ENCODE measurements around the gene TLE4. TPM values are rescaled to one million over a fixed set of nuclear protein-coding genes. Genes with fewer than 3 reads are reported as not detected.

The TLE4 gene
- total and polyA plus RNA-seq, 10 of the 15 experiments (the other 5 are each of a cell fraction or from before 2014, with no cell fraction given): 5.3 to 53.3 (median 23.3) TPM

GRCh38 chr9:79672236-79672635 lies 100.5 kb downstream of the TLE4 start:
- WGBS (ENCODE audit: insufficient coverage, insufficient replicate concordance, low lambda C conversion rate, missing lambda C conversion rate): 52% methylated on average over 3 of the region's 3 CpGs
- Histone ChIP-seq H3K79me2 (ENCODE audit: control insufficient read depth, insufficient read depth, low read length) (no peaks in the 10 kb centered on the region), H3K4me3 (no peak overlapping the region), H3K4me1 (ENCODE audit: control insufficient read depth, insufficient read depth, low read length) (peaks cover 11% of the 10 kb centered on the region), H2AFZ (ENCODE audit: control insufficient read depth, low read depth, low read length) (no peak overlapping the region), H3K27ac (ENCODE audit: control insufficient read depth, insufficient read depth) (no peak overlapping the region), H3K27me3 (replicated peaks in 1 of 2; ENCODE audit: control insufficient read depth in 2 of 2, insufficient read depth in 2 of 2, low read length in 1 of 2) (no peaks in the 10 kb centered on the region), H3K4me2 (ENCODE audit: control insufficient read depth, insufficient read depth) (no peak overlapping the region), H3K9me3 (replicated peaks; ENCODE audit: control insufficient read depth, insufficient read depth, low read length) (no peaks in the 10 kb centered on the region), H3K36me3 (ENCODE audit: control insufficient read depth in 2 of 2, insufficient read depth in 2 of 2, low read length in 1 of 2) (0 out of 4 replicates have a peak, but pooled peaks cover 0 to 1% of the 10 kb centered on the region in 2 experiments), H4K20me1 (ENCODE audit: control insufficient read depth, insufficient read depth) (no peaks in the 10 kb centered on the region), H3K9ac (ENCODE audit: control insufficient read depth, insufficient read depth, low read length) (no peak overlapping the region)
- CTCF ChIA-PET: interaction anchor here (0.8 kb wide), 1 partner anchor 16 kb away, joined by 3 read pairs; no protein-coding TSS in a partner anchor
- TF ChIP-seq NR2C2 (IDR thresholded peaks at IDR 0.05; ENCODE audit: borderline replicate concordance, control insufficient read depth, insufficient read length, low read depth) (no peak), ZNF207 (IDR thresholded peaks at IDR 0.05; ENCODE audit: borderline replicate concordance) (no peak), TCF7 (IDR thresholded peaks at IDR 0.05; ENCODE audit: borderline replicate concordance) (no peak)
- no peak for ATAC-seq
- FAIRE-seq: no peak
- in situ Hi-C loops (cut with MboI) (no loop called here), intact Hi-C loops (cut with micrococcal nuclease; ENCODE audit: unreplicated experiment) (loop anchor here (5.0 kb wide), 1 partner anchor 100 kb away; the partner anchor contains the start of gene TLE4)
- RAD21 ChIA-PET (ENCODE audit: unreplicated experiment): interaction anchor here (0.6 to 1.6 kb wide), 2 partner anchors 48 to 122 kb away, joined by 3 to 4 read pairs; no protein-coding TSS in a partner anchor
- no TSS peak for BruUV-seq (replicated peaks)
- POLR2A ChIA-PET: interaction anchor here (2.0 kb wide), 1 partner anchor 101 kb away, joined by 4 read pairs; the partner anchor contains the start of gene TLE4
- no peak for DNase-seq (ENCODE audit: low read depth, low spot score)
- SMC1A ChIA-PET (ENCODE audit: uncharacterized antibody, unreplicated experiment): interaction anchor here (0.7 to 1.4 kb wide), 3 partner anchors 25 to 40 kb away, joined by 3 to 4 read pairs (median 3); no protein-coding TSS in a partner anchor

GRCh38 chr9:79672891-79673290 lies 101.1 kb downstream of the TLE4 start:
- Histone ChIP-seq H3K27me3 (replicated peaks in 1 of 2; ENCODE audit: control insufficient read depth in 2 of 2, insufficient read depth in 2 of 2, low read length in 1 of 2) (no peaks in the 10 kb centered on the region), H3K4me3 (no peak overlapping the region), H3K9me3 (replicated peaks; ENCODE audit: control insufficient read depth, insufficient read depth, low read length) (no peaks in the 10 kb centered on the region), H3K27ac (ENCODE audit: control insufficient read depth, insufficient read depth) (no peak overlapping the region), H3K79me2 (ENCODE audit: control insufficient read depth, insufficient read depth, low read length) (no peaks in the 10 kb centered on the region), H3K4me1 (ENCODE audit: control insufficient read depth, insufficient read depth, low read length) (peaks cover 11% of the 10 kb centered on the region), H4K20me1 (ENCODE audit: control insufficient read depth, insufficient read depth) (no peaks in the 10 kb centered on the region), H3K36me3 (ENCODE audit: control insufficient read depth in 2 of 2, insufficient read depth in 2 of 2, low read length in 1 of 2) (0 out of 4 replicates have a peak, but pooled peaks cover 0 to 1% of the 10 kb centered on the region in 2 experiments), H2AFZ (ENCODE audit: control insufficient read depth, low read depth, low read length) (no peak overlapping the region), H3K9ac (ENCODE audit: control insufficient read depth, insufficient read depth, low read length) (no peak overlapping the region), H3K4me2 (ENCODE audit: control insufficient read depth, insufficient read depth) (no peak overlapping the region)
- POLR2A ChIA-PET: interaction anchor here (1.6 to 2.0 kb wide), 2 partner anchors 23 to 101 kb away, joined by 3 to 4 read pairs; partner anchors contain the start of gene TLE4
- no peak for DNase-seq (ENCODE audit: low read depth, low spot score)
- in situ Hi-C loops (cut with MboI): no loop called here
- FAIRE-seq: no peak
- RAD21 ChIA-PET (ENCODE audit: unreplicated experiment): interaction anchor here (1.6 kb wide), 1 partner anchor 49 kb away, joined by 4 read pairs; no protein-coding TSS in a partner anchor
- no TSS peak for BruUV-seq (replicated peaks)
- CTCF ChIA-PET: no interaction called here
- SMC1A ChIA-PET (ENCODE audit: uncharacterized antibody, unreplicated experiment): interaction anchor here (1.4 to 2.5 kb wide), 2 partner anchors 23 to 28 kb away, joined by 3 to 9 read pairs; no protein-coding TSS in a partner anchor
- intact Hi-C loops (cut with micrococcal nuclease; ENCODE audit: unreplicated experiment): loop anchor here (5.0 kb wide), 1 partner anchor 101 kb away; the partner anchor contains the start of gene TLE4
- 72% methylated on average over 4 of the region's 4 CpGs for WGBS (ENCODE audit: insufficient coverage, insufficient replicate concordance, low lambda C conversion rate, missing lambda C conversion rate)
- no peak for ATAC-seq
- TF ChIP-seq ELK1 (IDR thresholded peaks at IDR 0.05; ENCODE audit: low read depth, low read length) (no peak), NR2F1 (conservative IDR thresholded peaks at IDR 0.05) (no peak), SUPT20H (IDR thresholded peaks at IDR 0.05; ENCODE audit: borderline replicate concordance, control insufficient read depth, low read depth, low read length) (no peak), ZSCAN29 (IDR thresholded peaks at IDR 0.05) (no peak), ATF7 (IDR thresholded peaks at IDR 0.05; ENCODE audit: low read depth) (no peak), STAT3 (IDR thresholded peaks at IDR 0.05; ENCODE audit: low read depth, low read length) (no peak), ZNF24 (IDR thresholded peaks at IDR 0.05) (no peak), EED (IDR thresholded peaks at IDR 0.05; ENCODE audit: low read depth) (no peak), POLR2AphosphoS5 (IDR thresholded peaks at IDR 0.05; ENCODE audit: low read length) (no peak), SRF (IDR thresholded peaks at IDR 0.05; ENCODE audit: low read depth in 2 of 2, low read length in 2 of 2) (no peak), ESRRA (IDR thresholded peaks at IDR 0.05; ENCODE audit: low read length) (no peak), TCF3 (IDR thresholded peaks at IDR 0.05; ENCODE audit: borderline replicate concordance, insufficient read depth, low read depth, low read length) (no peak), SMAD5 (IDR thresholded peaks at IDR 0.05; ENCODE audit: low read depth) (no peak), MTA2 (IDR thresholded peaks at IDR 0.05; ENCODE audit: low read depth) (no peak), BACH1 (IDR thresholded peaks at IDR 0.05; ENCODE audit: borderline replicate concordance) (no peak), CHD2 (IDR thresholded peaks at IDR 0.05; ENCODE audit: borderline replicate concordance, low read depth, low read length) (no peak)
